Activated naive CD8-positive, alpha-beta T cell treated with anti-CD3 and anti-CD28 coated beads, Interleukin-2, amount 10 ng/mL, durations not matched to agents 7 days and 5 days (primary cell): Measurements from ENCODE around the gene OR5M8. TPM values are rescaled to one million over a fixed set of nuclear protein-coding genes. Genes with fewer than 3 reads are reported as not detected.

Source experiments
- ATAC-seq: fragments of 150-1000 bp; cut with Tn5 transposase; one replicate; pipeline ENCODE4 v1.10.0; 2021; ENCODE audit warnings: low read depth, moderate library complexity
- POLR2A ChIA-PET: fragments of 350-600 bp; sonication (Branson Sonifier 250); formaldehyde crosslinking; loops from one replicate; lab custom pipeline; 2021; ENCODE audit warnings: antibody characterized with exemption; lab: Charles Lee
- DNase-seq: peaks from one replicate; pipeline ENCODE4 v3.0.0; 2021
- H3K27ac Mint-ChIP-seq: one replicate; pipeline ENCODE4 v1.8.0; 2022; ENCODE audit warnings: mild to moderate bottlenecking, mixed read lengths
- H3K27me3 Mint-ChIP-seq: one replicate; pipeline ENCODE4 v1.8.0; 2022; ENCODE audit warnings: mild to moderate bottlenecking, moderate library complexity, mixed read lengths
- H3K36me3 Mint-ChIP-seq: one replicate; pipeline ENCODE4 v1.8.0; 2021; ENCODE audit warnings: mild to moderate bottlenecking, mixed read lengths
- H3K4me1 Mint-ChIP-seq: one replicate; pipeline ENCODE4 v1.8.0; 2021; ENCODE audit warnings: mixed read lengths
- H3K4me3 Mint-ChIP-seq: one replicate; pipeline ENCODE4 v1.8.0; 2022; ENCODE audit warnings: mild to moderate bottlenecking, moderate library complexity, mixed read lengths
- H3K9me3 Mint-ChIP-seq: one replicate; pipeline ENCODE4 v1.8.0; 2021; ENCODE audit warnings: mixed read lengths
- total RNA-seq, 2 experiments: library from RNA; stranded (reverse); gene quantifications; one replicate each; pipeline ENCODE4 v1.2.3, GENCODE V29; 2021

The OR5M8 gene
- total RNA-seq = not detected

DNA sequence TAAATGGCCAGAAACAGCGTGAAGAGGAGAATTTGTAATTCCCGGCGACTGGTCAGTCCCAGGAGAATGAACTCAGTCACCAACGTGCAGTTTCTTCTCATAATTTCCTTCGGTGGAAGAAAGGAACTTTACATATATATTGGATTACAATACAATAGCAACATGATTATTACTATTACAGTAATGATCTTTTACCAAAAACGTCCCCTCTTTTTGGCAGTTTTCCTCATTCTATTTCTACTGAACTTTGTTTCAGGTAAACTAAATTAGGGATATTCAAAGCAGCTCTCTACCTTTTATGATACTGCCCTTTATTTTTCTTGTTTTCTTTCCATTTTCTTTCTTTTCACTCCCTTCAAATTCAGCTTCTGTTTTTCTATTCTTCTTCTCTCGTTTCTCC is at the start of gene OR5M8:
Gene OR5M8, minus strand, starts transcription at position 101 of the 400 bp plus-strand sequence. Its CDS starts 0 bp downstream, at position 101.
- H3K27me3 Mint-ChIP-seq = no peaks in the 10 kb centered on the region
- POLR2A ChIA-PET = no interaction called here
- H3K9me3 Mint-ChIP-seq = peaks cover 6% of the 10 kb centered on the region
- no peak for ATAC-seq
- no peaks in the 10 kb centered on the region for H3K4me1 Mint-ChIP-seq
- no peak within 1 kb of the TSS for H3K4me3 Mint-ChIP-seq
- no peaks in the 10 kb centered on the region for H3K36me3 Mint-ChIP-seq
- DNase-seq = no peak
- H3K27ac Mint-ChIP-seq = no peak within 1 kb of the TSS

DNA sequence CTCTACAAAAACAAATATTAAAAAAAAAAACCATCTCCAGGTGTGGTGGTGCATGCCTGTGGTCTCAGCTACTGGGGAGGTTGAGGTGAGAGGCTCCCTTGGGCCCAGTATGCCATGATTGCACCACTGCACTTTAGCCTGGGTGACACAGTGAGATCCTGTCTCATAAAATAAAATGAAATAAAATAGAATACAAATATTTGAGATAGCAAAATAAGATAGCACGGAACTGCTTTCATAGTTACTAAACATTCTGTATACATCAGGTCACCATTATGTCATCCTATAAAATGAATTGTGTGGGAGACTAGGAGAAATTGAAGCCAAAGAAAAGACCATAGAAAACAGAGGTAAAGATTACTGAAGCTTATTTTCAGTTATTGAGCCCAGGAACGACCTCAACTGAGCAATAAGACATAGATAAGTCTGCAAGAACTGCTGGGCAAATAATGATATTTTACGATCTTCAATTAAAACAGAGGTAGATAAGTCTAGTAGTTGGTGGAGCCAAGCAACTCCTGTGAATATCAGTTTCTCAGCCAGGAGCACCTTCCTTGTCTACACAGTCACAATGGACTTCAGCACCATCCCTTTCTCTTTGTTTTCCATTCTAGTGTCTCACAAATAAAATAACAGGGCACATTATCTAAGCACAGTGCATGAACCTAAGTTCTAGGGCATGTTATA is 42.0 kb upstream of the OR5M8 start:
- no peaks in the 10 kb centered on the region for H3K9me3 Mint-ChIP-seq
- no peak overlapping the region for H3K4me3 Mint-ChIP-seq
- no peaks in the 10 kb centered on the region for H3K36me3 Mint-ChIP-seq
- H3K27me3 Mint-ChIP-seq = no peaks in the 10 kb centered on the region
- no peak for DNase-seq
- H3K27ac Mint-ChIP-seq = no peak overlapping the region
- ATAC-seq = no peak
- POLR2A ChIA-PET = no interaction called here
- no peaks in the 10 kb centered on the region for H3K4me1 Mint-ChIP-seq

GRCh38 chr11:56531856-56532255 is 40.7 kb upstream of the OR5M8 start:
- POLR2A ChIA-PET = no interaction called here
- no peaks in the 10 kb centered on the region for H3K36me3 Mint-ChIP-seq
- H3K27me3 Mint-ChIP-seq = no peaks in the 10 kb centered on the region
- no peak overlapping the region for H3K27ac Mint-ChIP-seq
- DNase-seq (no peak), ATAC-seq (no peak)
- no peaks in the 10 kb centered on the region for H3K4me1 Mint-ChIP-seq
- H3K9me3 Mint-ChIP-seq = peaks cover 1% of the 10 kb centered on the region
- no peak overlapping the region for H3K4me3 Mint-ChIP-seq

DNA sequence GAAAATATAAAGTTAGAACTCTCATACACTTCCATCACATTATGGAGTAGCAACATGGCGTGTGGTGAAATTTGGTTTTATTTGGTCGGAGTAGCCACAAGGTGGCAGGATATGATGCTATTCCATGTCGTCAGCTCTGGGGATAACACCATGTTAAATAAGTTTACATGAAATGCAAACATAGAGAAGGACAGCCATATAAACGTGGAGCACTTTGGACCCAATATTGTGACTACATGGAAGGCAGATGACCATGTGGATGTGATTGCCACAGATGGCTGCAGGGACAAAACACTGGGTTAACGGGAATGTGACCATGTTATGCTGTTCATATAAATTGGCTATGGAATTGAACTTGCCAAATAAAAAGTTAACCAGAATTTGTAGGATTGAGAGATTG is 30.8 kb upstream of the OR5M8 start:
- Mint-ChIP-seq H3K4me1 (no peaks in the 10 kb centered on the region), H3K9me3 (no peaks in the 10 kb centered on the region), H3K27ac (no peak overlapping the region), H3K27me3 (no peaks in the 10 kb centered on the region), H3K36me3 (no peaks in the 10 kb centered on the region), H3K4me3 (no peak overlapping the region)
- ATAC-seq (no peak), DNase-seq (no peak)
- POLR2A ChIA-PET = no interaction called here

DNA sequence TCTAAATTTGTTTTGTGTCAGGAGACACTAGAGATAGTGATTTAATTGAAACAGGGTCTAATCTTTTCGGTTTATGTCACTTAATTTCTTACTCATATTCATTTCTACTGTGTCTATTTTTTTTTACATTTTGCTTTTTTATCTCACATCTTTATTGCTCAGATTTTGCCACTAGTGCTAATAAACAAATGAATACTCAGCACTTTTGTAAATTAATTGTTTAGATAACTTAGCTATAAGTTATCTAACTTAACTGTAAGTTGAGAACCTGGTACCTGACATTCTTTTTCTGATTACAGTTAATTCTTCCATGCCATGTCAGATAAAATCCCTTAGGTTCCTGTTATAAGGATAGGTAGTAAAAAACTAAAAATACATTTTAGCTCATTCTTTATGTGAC is 22.1 kb upstream of the OR5M8 start:
- Mint-ChIP-seq H3K4me3 (no peak overlapping the region), H3K27ac (no peak overlapping the region), H3K4me1 (no peaks in the 10 kb centered on the region), H3K36me3 (no peaks in the 10 kb centered on the region), H3K9me3 (peaks cover 1% of the 10 kb centered on the region), H3K27me3 (no peaks in the 10 kb centered on the region)
- POLR2A ChIA-PET = no interaction called here
- ATAC-seq (no peak), DNase-seq (no peak)

- ATAC-seq (no peak), DNase-seq (no peak)
- Mint-ChIP-seq H3K27me3 (no peaks in the 10 kb centered on the region), H3K9me3 (peaks cover 5% of the 10 kb centered on the region), H3K27ac (no peak overlapping the region), H3K4me3 (no peak overlapping the region), H3K36me3 (no peaks in the 10 kb centered on the region), H3K4me1 (no peaks in the 10 kb centered on the region)
- POLR2A ChIA-PET = no interaction called here
Observed at GRCh38 chr11:56509439-56509838, 18.3 kb upstream of the OR5M8 start.

GRCh38 chr11:56497010-56497409 is 5.8 kb upstream of the OR5M8 start:
- Mint-ChIP-seq H3K36me3 (no peaks in the 10 kb centered on the region), H3K27ac (no peak overlapping the region), H3K4me3 (no peak overlapping the region), H3K9me3 (peaks cover 2% of the 10 kb centered on the region), H3K4me1 (no peaks in the 10 kb centered on the region), H3K27me3 (no peaks in the 10 kb centered on the region)
- no peak for ATAC-seq
- no peak for DNase-seq
- POLR2A ChIA-PET = no interaction called here

- DNase-seq (no peak), ATAC-seq (no peak)
- no peak overlapping the region for H3K4me3 Mint-ChIP-seq
- POLR2A ChIA-PET = no interaction called here
- H3K9me3 Mint-ChIP-seq = peaks cover 4% of the 10 kb centered on the region
- H3K4me1 Mint-ChIP-seq = no peaks in the 10 kb centered on the region
- H3K27me3 Mint-ChIP-seq = no peaks in the 10 kb centered on the region
- no peaks in the 10 kb centered on the region for H3K36me3 Mint-ChIP-seq
- H3K27ac Mint-ChIP-seq = no peak overlapping the region
Observed at GRCh38 chr11:56495117-56495516, 3.9 kb upstream of the OR5M8 start.

- Mint-ChIP-seq H3K27me3 (no peaks in the 10 kb centered on the region), H3K4me1 (no peaks in the 10 kb centered on the region), H3K36me3 (no peaks in the 10 kb centered on the region)
Observed at GRCh38 chr11:56486801-56487200, 4.4 kb downstream of the OR5M8 start.

GRCh38 chr11:56474729-56475235 is 16.4 kb downstream of the OR5M8 start:
- DNase-seq = no peak
- Mint-ChIP-seq H3K27ac (no peak overlapping the region), H3K27me3 (no peaks in the 10 kb centered on the region), H3K36me3 (no peaks in the 10 kb centered on the region), H3K9me3 (peaks cover 4% of the 10 kb centered on the region), H3K4me1 (no peaks in the 10 kb centered on the region), H3K4me3 (no peak overlapping the region)
- ATAC-seq = no peak
- POLR2A ChIA-PET = no interaction called here

More at GRCh38 chr11:56486801-56487200, 4.4 kb downstream of the OR5M8 start:
- no peak for ATAC-seq
- H3K27ac Mint-ChIP-seq = no peak overlapping the region
- no peak overlapping the region for H3K4me3 Mint-ChIP-seq
- DNase-seq = no peak
- H3K9me3 Mint-ChIP-seq = peaks cover 8% of the 10 kb centered on the region
- POLR2A ChIA-PET = no interaction called here

DNA sequence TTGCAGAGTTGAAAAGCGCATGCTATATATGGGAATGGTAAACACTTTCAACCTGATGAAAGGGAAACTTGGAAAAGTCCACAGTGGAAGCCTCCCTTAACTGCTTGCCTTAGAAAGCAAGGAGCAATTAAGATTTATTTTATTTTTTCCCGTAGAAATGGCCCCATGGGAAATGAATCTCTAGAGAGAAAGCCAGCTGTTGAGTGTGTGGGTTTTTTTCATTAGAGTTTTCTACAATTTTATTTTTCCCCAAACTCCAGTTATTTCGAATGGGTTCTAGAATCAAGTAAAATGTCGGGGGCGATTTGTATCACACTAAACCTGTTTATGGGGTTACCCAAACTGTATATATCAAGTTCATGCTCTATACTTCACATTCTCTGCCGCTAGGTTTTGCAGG is 17.9 kb downstream of the OR5M8 start, which contains the start of gene OR5M3:
Gene OR5M3, minus strand, starts transcription at position 101 of the 400 bp plus-strand sequence. CDS start 2,855 bp downstream, outside the sequence.
- ATAC-seq = no peak
- peaks cover 3% of the 10 kb centered on the region for H3K9me3 Mint-ChIP-seq
- no peaks in the 10 kb centered on the region for H3K4me1 Mint-ChIP-seq
- no peaks in the 10 kb centered on the region for H3K27me3 Mint-ChIP-seq
- no peak within 1 kb of the TSS for H3K4me3 Mint-ChIP-seq
- DNase-seq = no peak
- H3K36me3 Mint-ChIP-seq = no peaks in the 10 kb centered on the region
- no peak within 1 kb of the TSS for H3K27ac Mint-ChIP-seq
- POLR2A ChIA-PET = no interaction called here

DNA sequence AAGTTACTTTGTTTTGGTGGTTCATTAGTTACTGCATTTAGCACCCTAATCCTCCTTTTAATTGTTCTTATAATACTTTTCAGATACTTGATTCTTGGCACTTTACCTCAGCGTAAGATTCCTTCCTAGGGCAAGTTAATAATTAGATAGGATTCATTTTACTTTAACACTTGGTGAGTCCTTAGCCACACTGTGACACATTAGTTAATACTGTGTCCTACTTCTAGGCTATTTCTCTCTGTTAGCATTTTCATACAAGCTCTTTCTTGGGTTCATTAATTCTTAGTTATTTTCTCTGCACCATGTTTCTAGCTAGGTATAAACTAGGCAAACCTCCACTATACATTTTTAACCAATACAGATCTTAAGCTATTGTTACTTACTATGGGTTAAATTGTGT is 34.1 kb downstream of the OR5M8 start:
- Mint-ChIP-seq H3K27me3 (no peaks in the 10 kb centered on the region), H3K36me3 (no peaks in the 10 kb centered on the region), H3K27ac (no peak overlapping the region), H3K4me1 (no peaks in the 10 kb centered on the region), H3K4me3 (no peak overlapping the region), H3K9me3 (peaks cover 2% of the 10 kb centered on the region)
- no peak for DNase-seq
- ATAC-seq = no peak
- POLR2A ChIA-PET = no interaction called here

GRCh38 chr11:56453521-56453920 is 37.6 kb downstream of the OR5M8 start:
- no peaks in the 10 kb centered on the region for H3K36me3 Mint-ChIP-seq
- POLR2A ChIA-PET = no interaction called here
- no peaks in the 10 kb centered on the region for H3K4me1 Mint-ChIP-seq
- H3K27ac Mint-ChIP-seq = no peak overlapping the region
- DNase-seq (no peak), ATAC-seq (no peak)
- peaks cover 8% of the 10 kb centered on the region for H3K9me3 Mint-ChIP-seq
- no peaks in the 10 kb centered on the region for H3K27me3 Mint-ChIP-seq
- no peak overlapping the region for H3K4me3 Mint-ChIP-seq
